HEK293 (cell line): Measurements from ENCODE around the gene TMEM200A.

ENCODE experiments used
- CTCF ChIA-PET: fragments of 350-600 bp; formaldehyde crosslinking; extraction: SDS; loops from one replicate; lab custom pipeline; 2021; ENCODE audit warnings: antibody characterized with exemption; lab: Yijun Ruan, JAX
- POLR2A ChIA-PET: fragments of 300-600 bp; formaldehyde crosslinking; extraction: SDS; loops from one replicate; lab custom pipeline; 2020; ENCODE audit warnings: antibody characterized with exemption, inconsistent platforms; lab: Yijun Ruan, JAX
- H3K27ac ChIP-seq: fragments of 200-500 bp; sonication (Bioruptor generic); 2 replicates; pipeline ENCODE4 v1.5.1; 2014; ENCODE audit warnings: low read depth, low read length, control low read depth, inconsistent platforms; ENCODE audit errors: extremely low read depth
- H3K36me3 ChIP-seq, 2 experiments: fragments of 200-500 bp in 1 of 2; sonication (Bioruptor generic) in 1 of 2; 1 replicate in 1 of 2; 2 replicates in 1 of 2; pipeline ENCODE4 v1.5.1; 2014 to 2017; ENCODE audit warnings: inconsistent platforms in 2 of 2, low read length in 2 of 2; ENCODE audit not compliant: control insufficient read depth in 2 of 2, insufficient read depth in 1 of 2
- H3K4me1 ChIP-seq: fragments of 200-500 bp; sonication (Bioruptor generic); 2 replicates; pipeline ENCODE4 v1.5.1; 2014; ENCODE audit warnings: mild to moderate bottlenecking, low read length, inconsistent platforms; ENCODE audit not compliant: control insufficient read depth, insufficient read depth
- H3K4me3 ChIP-seq: 2 replicates; pipeline ENCODE4 v1.5.1; 2011; ENCODE audit warnings: low read depth, mild to moderate bottlenecking, control low read depth, low read length, moderate library complexity
- H3K9me3 ChIP-seq: fragments of 200-500 bp; sonication (Bioruptor generic); 2 replicates; pipeline ENCODE4 v1.5.1; 2014; ENCODE audit warnings: low read depth, low read length, inconsistent platforms; ENCODE audit not compliant: control insufficient read depth, insufficient read depth
- BCL11A ChIP-seq: fragments of 450-650 bp; formaldehyde crosslinking; IDR thresholded peaks from 2 replicates; pipeline ENCODE4 v1.5.1; 2016; ENCODE audit warnings: low read depth, missing biosample characterization, missing genetic modification characterization
- GLI4 ChIP-seq: fragments of 450-650 bp; formaldehyde crosslinking; IDR thresholded peaks from 2 replicates; pipeline ENCODE4 v1.5.1; 2016; ENCODE audit warnings: missing biosample characterization, missing genetic modification characterization
- GLIS1 ChIP-seq: fragments of 450-650 bp; formaldehyde crosslinking; IDR thresholded peaks from 2 replicates; pipeline ENCODE4 v1.5.1; 2016; ENCODE audit warnings: missing biosample characterization, missing genetic modification characterization
- KLF7 ChIP-seq: fragments of 450-650 bp; formaldehyde crosslinking; IDR thresholded peaks from 2 replicates; pipeline ENCODE4 v1.5.1; 2016; ENCODE audit warnings: missing biosample characterization, missing genetic modification characterization, borderline replicate concordance
- PRDM2 ChIP-seq: fragments of 450-650 bp; formaldehyde crosslinking; IDR thresholded peaks from 2 replicates; pipeline ENCODE4 v1.5.1; 2016; ENCODE audit warnings: missing biosample characterization, missing genetic modification characterization, borderline replicate concordance
- ZNF174 ChIP-seq: fragments of 450-650 bp; formaldehyde crosslinking; IDR thresholded peaks from 2 replicates; pipeline ENCODE4 v1.5.0; 2017; ENCODE audit warnings: missing biosample characterization, mild to moderate bottlenecking, missing genetic modification characterization
- ZNF223 ChIP-seq: fragments of 450-650 bp; formaldehyde crosslinking; IDR thresholded peaks from 2 replicates; pipeline ENCODE4 v1.5.1; 2016; ENCODE audit warnings: missing biosample characterization, missing genetic modification characterization
- ZNF23 ChIP-seq: fragments of 450-650 bp; formaldehyde crosslinking; IDR thresholded peaks from 2 replicates; pipeline ENCODE4 v1.5.1; 2016; ENCODE audit warnings: missing biosample characterization, missing genetic modification characterization, borderline replicate concordance
- ZNF274 ChIP-seq, 2 experiments: fragments of 200-500 bp in 1 of 2; fragments of 450-650 bp in 1 of 2; sonication (Bioruptor generic) in 1 of 2; formaldehyde crosslinking in 1 of 2; IDR thresholded peaks; 2 replicates each; pipeline versions ENCODE4 v1.5.1 to v1.6.1; 2014 to 2016; ENCODE audit warnings: borderline replicate concordance in 1 of 2, inconsistent platforms in 1 of 2, low read length in 1 of 2, missing biosample characterization in 1 of 2, missing genetic modification characterization in 1 of 2
- ZNF404 ChIP-seq: fragments of 450-650 bp; formaldehyde crosslinking; IDR thresholded peaks from 2 replicates; pipeline ENCODE4 v1.5.1; 2017; ENCODE audit warnings: missing biosample characterization, missing genetic modification characterization
- ZNF529 ChIP-seq: fragments of 450-650 bp; formaldehyde crosslinking; IDR thresholded peaks from 2 replicates; pipeline ENCODE4 v1.5.1; 2017; ENCODE audit warnings: missing genetic modification characterization, missing biosample characterization; ENCODE audit not compliant: insufficient replicate concordance
- ZNF639 ChIP-seq: fragments of 450-650 bp; formaldehyde crosslinking; IDR thresholded peaks from 2 replicates; pipeline ENCODE4 v1.5.1; 2016; ENCODE audit warnings: missing biosample characterization, missing genetic modification characterization
- ZNF843 ChIP-seq: fragments of 450-650 bp; formaldehyde crosslinking; IDR thresholded peaks from 2 replicates; pipeline ENCODE4 v1.5.1; 2016; ENCODE audit warnings: missing biosample characterization, missing genetic modification characterization
- ZSCAN5A ChIP-seq: fragments of 450-650 bp; formaldehyde crosslinking; IDR thresholded peaks from 2 replicates; pipeline ENCODE4 v1.5.1; 2016; ENCODE audit warnings: missing biosample characterization, missing genetic modification characterization
- TF ChIP-seq, protein P1 (sequence below): fragments of 450-650 bp; formaldehyde crosslinking; conservative IDR thresholded peaks from 2 replicates; pipeline ENCODE4 v1.5.1; 2016; ENCODE audit warnings: low read depth, missing biosample characterization, missing genetic modification characterization

TMEM200A gene

GRCh38 chr6:130426066-130426721, 60.4 kb downstream of the TMEM200A start:
- TF ChIP-seq ZNF404 (tag by site-specific recombination) (no peak), ZNF23 (tag by site-specific recombination) (no peak), ZNF529 (tag by site-specific recombination) (no peak), ZNF174 (no peak), ZNF639 (tag by site-specific recombination) (no peak), ZNF843 (tag by site-specific recombination) (no peak), BCL11A (tag by site-specific recombination) (no peak), GLI4 (no peak)
- TF ChIP-seq, all 188 proteins: peak for 0
- H3K9me3 ChIP-seq: no peaks in the 10 kb centered on the region
- CTCF ChIA-PET: no interaction called here
- POLR2A ChIA-PET: no interaction called here
- no peaks in the 10 kb centered on the region for H3K36me3 ChIP-seq
- no peak overlapping the region for H3K4me3 ChIP-seq
- H3K4me1 ChIP-seq: no peaks in the 10 kb centered on the region
- H3K27ac ChIP-seq: no peak overlapping the region

DNA sequence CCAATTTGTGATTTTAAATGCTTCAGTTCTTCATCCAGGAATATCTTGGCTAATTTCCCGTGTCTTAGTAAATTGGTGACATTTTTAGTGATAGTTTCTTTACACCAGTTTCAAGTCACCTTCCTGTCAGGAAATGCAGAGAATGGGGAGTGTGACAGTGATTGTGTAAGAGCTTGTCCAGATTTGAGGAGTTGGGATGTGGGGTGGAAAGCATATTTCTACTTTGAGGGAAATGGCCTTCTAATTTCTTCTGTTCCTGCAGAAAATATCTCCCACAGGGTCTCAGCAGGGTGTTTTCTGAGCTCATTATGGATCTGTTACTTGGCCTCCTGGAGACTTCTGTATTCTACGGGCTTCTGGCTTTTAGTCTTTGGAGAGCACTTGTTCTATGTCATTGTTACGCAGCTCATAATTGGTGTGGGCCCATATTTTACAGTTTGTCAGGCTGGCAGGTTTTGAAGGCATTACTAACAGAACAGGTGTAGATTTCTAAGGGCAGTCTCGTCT, 65.6 kb downstream of the TMEM200A start:
- H3K9me3 ChIP-seq: no peaks in the 10 kb centered on the region
- H3K4me3 ChIP-seq: no peak overlapping the region
- H3K4me1 ChIP-seq: no peaks in the 10 kb centered on the region; the same call in 1 of the 2 replicates
- H3K36me3 ChIP-seq: no peaks in the 10 kb centered on the region
- ChIA-PET CTCF (no interaction called here), POLR2A (no interaction called here)
- H3K27ac ChIP-seq: no peak overlapping the region
- peak; percentile 56; the same call in 1 of the 2 replicates for TF ChIP-seq GLIS1 (tag by site-specific recombination)
- TF ChIP-seq PRDM2 (tag by site-specific recombination): no peak
- TF ChIP-seq ZNF274 (IDR thresholded peaks at IDR 0.05; ENCODE audit: low read length): no peak
- TF ChIP-seq ZNF274 (tag by site-specific recombination; IDR thresholded peaks at IDR 0.05; ENCODE audit: borderline replicate concordance): no peak

DNA sequence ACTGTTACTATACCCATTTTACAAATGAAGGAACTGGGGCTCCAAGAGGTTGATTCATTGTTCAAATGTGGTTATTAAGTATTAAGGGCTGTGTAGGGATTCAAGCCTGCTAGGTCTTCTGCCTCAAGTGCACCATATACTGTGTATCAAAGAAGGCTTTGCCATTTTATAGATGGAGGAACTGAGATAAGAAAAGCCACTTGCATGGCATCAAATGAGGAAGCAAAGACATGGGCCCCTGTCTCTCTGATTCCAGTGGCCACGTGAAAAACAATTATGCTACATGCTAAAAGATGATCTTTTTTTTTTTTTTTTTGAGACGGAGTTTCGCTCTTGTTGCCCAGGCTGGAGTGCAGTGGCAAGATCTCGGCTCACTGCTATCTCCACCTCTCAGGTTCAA, 67.0 kb downstream of the TMEM200A start:
- ChIA-PET CTCF (interaction anchor here (0.6 to 0.7 kb wide), 2 partner anchors 67 to 743 kb away, joined by 4 to 5 read pairs; no protein-coding TSS in a partner anchor), POLR2A (no interaction called here)
- H3K4me3 ChIP-seq: no peak overlapping the region
- H3K9me3 ChIP-seq: no peaks in the 10 kb centered on the region
- H3K27ac ChIP-seq: no peak overlapping the region
- H3K4me1 ChIP-seq: no peaks in the 10 kb centered on the region; the same call in 1 of the 2 replicates
- no peaks in the 10 kb centered on the region for H3K36me3 ChIP-seq
- TF ChIP-seq ZNF174 (no peak), KLF7 (no peak), ZNF23 (tag by site-specific recombination) (no peak), ZSCAN5A (tag by site-specific recombination) (no peak), ZNF223 (tag by site-specific recombination) (no peak)
- TF ChIP-seq, protein P1, sequence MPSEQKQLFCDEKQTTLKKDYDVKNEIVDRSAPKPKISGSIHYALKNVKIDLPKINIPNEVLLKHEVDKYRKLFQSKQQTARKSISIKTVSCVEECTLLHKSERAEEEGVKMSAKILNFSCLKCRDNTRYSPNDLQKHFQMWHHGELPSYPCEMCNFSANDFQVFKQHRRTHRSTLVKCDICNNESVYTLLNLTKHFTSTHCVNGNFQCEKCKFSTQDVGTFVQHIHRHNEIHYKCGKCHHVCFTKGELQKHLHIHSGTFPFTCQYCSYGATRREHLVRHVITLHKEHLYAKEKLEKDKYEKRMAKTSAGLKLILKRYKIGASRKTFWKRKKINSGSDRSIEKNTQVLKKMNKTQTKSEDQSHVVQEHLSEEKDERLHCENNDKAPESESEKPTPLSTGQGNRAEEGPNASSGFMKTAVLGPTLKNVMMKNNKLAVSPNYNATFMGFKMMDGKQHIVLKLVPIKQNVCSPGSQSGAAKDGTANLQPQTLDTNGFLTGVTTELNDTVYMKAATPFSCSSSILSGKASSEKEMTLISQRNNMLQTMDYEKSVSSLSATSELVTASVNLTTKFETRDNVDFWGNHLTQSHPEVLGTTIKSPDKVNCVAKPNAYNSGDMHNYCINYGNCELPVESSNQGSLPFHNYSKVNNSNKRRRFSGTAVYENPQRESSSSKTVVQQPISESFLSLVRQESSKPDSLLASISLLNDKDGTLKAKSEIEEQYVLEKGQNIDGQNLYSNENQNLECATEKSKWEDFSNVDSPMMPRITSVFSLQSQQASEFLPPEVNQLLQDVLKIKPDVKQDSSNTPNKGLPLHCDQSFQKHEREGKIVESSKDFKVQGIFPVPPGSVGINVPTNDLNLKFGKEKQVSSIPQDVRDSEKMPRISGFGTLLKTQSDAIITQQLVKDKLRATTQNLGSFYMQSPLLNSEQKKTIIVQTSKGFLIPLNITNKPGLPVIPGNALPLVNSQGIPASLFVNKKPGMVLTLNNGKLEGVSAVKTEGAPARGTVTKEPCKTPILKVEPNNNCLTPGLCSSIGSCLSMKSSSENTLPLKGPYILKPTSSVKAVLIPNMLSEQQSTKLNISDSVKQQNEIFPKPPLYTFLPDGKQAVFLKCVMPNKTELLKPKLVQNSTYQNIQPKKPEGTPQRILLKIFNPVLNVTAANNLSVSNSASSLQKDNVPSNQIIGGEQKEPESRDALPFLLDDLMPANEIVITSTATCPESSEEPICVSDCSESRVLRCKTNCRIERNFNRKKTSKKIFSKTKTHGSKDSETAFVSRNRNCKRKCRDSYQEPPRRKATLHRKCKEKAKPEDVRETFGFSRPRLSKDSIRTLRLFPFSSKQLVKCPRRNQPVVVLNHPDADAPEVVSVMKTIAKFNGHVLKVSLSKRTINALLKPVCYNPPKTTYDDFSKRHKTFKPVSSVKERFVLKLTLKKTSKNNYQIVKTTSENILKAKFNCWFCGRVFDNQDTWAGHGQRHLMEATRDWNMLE (tag by site-specific recombination): no peak
